Measurements from ENCODE around the gene CRNN.

The CRNN gene

DNA sequence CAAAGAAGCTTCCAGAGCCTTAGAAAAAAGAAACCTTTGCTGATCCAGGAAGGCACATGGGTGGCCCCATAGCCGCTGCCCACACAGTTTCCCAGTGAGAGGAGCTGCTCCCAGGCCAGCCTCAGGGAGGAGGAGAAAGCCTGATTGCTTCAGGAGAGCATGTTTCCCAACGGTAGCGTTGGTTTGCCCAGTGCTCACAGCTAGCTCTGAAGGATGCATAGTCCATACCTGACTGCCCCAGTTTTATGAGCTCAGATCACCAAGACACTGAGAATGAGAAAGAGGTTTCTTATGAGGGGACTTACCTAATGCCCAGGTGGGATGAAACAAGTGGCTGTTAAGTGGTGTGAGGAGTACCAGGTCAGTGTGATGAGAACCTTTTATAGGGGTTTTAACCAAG lies at the start of gene CRNN:
CRNN (minus strand) TSS at position 355 of the 400 bp plus-strand sequence. CDS start 2,030 bp downstream, outside the sequence.
- DNase-seq (ENCODE audit: low read depth) = no peak

DNA sequence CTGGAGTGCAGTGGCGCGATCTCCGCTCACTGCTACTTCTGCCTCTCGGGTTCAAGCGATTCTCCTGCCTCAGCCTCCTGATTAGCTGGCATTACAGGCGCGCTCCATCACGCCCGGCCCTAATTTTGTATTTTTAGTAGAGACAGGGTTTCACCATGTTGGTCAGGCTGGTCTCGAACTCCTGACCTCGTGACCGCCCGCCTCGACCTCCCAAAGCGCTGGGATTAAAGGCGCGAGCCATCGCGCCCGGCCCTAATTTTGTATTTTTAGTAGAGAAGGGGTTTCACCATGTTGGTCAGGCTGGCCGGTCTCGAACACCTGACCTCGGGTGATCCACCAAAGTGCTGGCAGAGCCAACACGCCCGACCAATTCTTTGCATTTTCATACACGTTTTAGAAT lies 48.6 kb upstream of the CRNN start:
- no peak for DNase-seq (ENCODE audit: low read depth)

DNA sequence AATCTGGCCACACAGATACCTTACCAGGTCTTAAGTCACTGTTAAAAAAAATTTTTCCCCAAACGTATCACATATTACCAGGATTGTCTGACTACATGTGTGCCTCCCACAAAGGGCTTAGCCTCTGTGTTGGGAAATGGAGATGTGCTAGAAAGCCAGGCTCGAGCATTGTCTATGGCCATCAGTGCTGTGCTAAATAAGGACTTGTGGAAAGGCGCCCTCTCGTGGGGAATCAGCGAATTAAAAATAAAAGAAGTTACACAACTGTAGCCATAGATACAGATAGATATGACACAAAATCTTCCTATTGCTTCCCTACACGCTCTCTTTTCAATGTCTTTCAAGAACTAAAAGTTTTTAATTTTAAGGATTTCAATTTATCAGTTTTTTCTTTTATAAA lies 47.5 kb upstream of the CRNN start:
- DNase-seq (ENCODE audit: low read depth) = peak; percentile 14

DNA sequence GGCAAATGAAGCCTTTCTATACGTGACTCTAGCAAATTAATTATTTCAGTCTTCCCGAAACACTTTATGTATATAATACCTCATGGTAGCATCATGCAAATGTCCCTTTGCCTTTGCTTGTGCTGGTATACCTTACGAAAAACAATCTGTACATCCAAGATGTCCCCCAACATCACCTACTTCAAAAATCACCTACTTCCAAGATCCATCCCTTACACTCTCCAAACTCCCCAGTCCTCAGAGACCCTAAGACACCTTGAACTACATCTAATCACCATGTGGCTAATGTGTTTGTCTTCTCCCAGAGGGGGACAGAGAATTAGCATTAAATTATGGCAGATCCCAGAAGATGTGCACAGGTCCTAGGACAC lies 46.5 kb upstream of the CRNN start:
- no peak for DNase-seq (ENCODE audit: low read depth)

DNA sequence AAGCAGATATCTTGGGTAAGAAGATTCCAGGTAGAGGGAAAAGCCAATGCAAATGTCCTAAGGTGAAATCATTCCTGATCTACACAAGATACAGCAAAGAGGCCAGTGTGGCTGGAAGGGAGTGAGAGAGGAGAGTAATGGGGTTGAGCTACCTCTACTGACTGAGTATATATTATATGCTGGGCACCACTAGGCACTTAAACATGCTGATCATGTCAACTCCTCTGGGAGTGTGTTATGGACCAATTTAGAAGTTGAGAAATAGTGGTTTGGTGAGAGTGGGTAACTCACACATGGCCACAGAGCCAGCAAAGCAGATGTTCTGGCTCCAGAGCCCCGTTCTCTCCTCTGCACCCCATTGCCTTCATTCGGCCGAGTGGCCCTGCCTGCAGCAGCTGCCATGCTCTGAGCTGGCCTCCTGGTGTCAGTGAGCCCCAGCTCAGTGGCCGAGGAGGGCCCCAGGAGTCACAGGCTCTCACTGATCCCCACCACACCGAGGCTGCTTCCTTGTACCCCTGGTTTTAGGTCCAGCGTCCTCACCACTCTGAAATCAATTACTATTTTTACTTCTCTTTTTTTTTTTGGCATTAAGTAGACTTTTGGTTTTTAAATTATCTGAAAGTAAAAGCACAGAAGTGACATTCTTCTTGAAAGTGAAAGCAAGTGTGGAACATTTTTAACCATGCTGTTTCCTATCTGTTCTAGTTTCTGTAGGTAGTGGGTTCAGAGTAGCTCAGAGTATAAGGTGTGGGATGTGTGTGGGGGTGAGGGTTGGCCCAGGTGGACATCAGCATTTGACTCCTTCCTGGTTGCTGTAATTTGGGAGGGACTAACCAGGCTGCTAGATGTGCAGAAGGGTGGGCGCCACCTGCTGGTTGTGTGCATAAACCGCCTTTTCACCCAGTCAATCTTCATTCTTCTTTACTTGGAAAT lies 45.8 kb upstream of the CRNN start:
- peak; percentile 46 for DNase-seq (ENCODE audit: low read depth)

DNA sequence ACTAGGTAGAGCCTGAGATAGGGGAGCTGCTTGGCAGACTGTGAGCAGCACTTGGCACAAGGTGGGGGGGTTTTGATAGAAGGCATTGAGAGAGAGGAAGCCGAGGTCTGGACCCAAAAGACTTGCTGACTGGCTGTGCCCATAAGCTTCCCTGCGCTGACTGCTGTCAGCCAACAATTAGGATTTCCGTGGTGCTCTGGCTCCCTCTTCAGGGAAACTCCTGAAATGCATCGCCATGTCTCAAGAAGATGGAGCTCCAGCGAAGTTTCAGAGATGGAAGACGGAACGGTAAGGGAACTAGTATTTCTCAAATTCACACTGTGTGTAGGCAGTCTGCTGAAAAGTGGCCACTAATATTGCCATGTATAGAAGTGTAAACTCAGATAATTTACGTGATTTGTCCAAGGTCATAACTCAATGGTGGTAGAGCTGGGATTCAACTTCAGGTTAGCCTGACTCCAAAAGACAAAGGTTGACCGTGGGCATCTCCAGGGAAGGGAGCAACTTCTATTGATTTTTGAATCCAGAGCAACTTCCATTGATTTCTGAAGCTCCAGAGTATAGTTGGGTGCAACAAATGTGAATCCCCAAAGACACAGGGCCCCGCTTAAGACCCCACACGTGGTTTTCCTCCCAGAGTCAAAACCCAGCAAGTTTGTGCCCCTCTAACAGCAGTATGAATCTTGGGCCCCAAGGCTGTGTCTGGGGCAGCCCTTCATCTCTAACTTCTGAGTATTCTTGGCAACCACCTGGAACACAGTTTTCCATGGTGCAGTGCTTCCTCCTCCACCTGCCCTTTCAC lies 44.5 kb upstream of the CRNN start:
- peak; percentile 47 for DNase-seq (ENCODE audit: low read depth)

DNA sequence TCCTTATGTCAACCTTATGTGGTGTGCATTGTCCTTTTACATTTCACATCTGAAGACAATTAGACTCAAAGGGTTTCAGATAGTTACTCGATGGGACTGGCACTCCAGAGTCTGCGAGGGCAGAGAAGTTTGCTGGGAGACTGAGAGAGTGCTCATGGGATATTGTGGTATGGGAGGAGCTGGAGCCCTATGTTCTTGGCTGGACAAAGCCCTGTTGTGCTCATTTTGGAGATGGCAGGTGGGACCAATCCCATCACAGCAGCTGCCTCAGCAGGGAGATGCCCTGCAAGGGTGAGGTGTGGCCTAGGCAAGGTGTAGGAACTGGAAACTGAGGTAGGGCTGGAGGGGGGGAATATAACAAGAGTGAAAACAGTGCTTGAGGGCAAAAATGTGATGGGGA lies 43.5 kb upstream of the CRNN start:
- DNase-seq (ENCODE audit: low read depth) = no peak

DNA sequence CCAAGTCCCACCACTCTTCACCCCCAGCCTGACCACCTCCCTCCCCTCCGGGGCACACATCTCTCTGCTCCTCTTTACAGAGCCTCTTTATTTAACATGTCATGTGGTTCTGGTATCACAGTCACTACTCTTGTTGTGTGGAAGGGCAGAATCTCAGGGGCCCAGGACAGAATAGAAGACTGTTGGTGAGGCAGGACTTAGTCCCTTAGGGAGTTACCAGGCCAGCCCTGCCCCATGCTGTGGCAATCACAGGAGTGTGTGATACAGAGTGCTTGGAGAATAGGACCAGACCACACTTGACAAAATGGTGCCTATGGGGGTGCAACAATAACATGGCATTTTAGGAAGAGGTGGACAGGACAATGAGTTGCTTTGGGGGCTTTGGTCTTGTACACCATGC lies 43.0 kb upstream of the CRNN start:
- no peak for DNase-seq (ENCODE audit: low read depth)

DNA sequence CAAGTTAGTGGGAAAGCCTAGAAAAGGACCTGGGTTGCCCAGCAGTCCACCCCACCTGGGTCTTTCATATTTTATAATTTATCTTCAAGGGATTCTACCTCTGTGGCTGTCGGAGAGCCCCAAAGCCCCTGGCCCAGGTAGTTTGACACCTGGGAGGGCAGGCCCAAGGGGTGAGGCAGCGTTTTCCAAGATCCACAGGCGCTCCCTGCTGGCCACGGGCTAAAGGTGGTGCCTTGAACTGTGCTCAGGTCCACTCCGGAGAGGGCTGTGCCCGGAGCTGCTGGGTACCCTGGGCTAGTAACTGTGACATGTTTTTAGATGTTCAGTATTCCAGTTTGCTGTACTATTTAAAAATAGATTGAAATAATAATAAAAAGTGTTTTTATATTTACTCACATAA lies 37.2 kb upstream of the CRNN start:
- no peak for DNase-seq (ENCODE audit: low read depth)

DNA sequence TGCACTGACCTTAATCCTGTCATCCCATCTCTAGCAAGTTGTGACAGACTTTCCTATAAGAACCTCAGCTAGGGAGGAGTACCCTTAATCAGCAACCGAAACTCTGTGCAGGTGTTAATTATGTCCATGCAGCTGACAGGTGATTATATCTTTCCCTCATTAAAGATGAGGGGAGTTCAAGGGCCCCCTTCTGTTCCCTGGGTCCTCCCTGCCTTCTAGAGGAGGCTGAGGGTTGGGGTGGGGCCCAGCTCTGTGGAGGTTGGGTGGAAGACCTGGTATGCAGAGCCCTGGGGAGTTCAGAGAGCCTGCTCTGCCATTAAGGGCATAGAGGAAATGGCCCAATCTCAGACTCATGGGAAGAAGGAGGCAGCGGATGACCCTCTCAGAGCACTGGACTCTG lies 35.6 kb upstream of the CRNN start:
- DNase-seq (ENCODE audit: low read depth) = no peak

DNA sequence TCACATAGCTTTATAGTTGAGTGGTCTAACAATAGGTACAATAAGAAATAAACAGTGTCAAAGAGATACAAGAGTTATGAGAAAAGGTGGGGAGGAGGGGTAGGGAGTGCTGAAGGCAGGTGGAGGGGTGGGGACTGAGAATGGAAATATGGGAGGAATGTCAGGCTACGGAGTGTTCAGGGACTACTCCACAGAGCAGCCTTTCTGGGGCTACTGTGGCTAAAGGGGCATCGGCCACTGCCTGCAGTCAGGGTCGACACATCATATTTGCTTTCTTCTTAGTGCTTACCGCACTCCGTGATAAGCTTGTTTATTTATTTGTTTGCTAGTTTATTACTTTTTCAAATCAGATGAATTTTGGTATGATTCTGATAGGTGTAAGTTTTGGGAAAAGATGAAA lies 34.4 kb upstream of the CRNN start:
- no peak for DNase-seq (ENCODE audit: low read depth)

DNA sequence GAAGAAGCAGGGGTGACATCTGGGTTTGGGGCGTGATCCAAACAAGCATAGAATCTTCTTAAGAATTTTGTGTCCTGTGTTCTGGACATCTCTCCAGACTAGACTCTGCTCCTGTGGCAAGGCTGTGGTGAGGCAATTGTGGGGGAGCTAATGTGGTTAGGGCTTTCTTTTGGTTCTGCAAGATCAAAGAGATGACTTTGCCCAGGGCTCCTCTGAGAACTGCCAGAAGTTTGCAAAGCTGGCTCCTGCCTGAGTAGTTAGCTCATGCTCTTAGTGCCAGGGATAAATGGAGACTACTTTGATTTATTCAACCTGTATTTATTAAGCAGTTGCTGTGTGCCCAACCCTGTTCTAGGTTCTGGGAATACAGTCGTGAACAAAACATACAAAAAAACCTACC lies 34.0 kb upstream of the CRNN start:
- no peak for DNase-seq (ENCODE audit: low read depth)

DNA sequence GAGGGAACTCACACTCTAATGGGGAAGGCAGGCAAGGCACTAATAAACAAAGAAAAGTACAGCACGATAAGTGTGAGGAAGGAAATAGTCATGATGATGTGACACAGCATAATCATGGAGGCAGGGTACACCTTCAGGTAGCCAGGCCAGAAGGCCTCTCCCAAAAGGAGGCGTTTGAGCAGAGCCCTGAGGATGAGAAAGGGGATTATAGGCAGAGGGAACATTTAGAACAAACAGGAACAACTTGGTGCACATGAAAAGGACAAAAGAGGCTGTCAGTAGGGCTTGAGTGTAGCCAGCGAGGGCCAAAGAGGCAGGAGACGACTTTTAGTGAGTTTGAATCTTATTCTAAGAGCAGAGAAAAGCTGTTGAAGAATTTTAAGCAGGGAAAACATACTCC lies 33.4 kb upstream of the CRNN start:
- no peak for DNase-seq (ENCODE audit: low read depth)

DNA sequence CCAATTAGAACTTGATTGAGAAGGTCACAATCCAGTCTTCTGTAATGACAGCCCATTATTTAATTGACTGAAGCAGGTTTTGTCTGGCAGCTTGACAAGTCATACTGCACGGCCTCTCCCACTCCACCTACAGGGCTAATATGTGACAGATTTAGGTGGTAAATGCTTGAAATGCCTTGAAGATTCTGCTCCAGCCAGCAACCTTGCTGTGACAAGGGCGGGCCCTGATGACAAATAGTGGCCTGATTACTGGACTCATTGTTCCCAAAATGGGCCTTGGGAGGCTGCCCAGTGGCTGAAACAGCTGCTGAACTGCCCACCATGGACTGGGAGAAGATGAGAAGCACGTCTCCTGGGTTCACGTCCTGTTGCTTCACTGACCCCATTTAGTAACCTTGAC lies 30.0 kb upstream of the CRNN start:
- no peak for DNase-seq (ENCODE audit: low read depth)

DNA sequence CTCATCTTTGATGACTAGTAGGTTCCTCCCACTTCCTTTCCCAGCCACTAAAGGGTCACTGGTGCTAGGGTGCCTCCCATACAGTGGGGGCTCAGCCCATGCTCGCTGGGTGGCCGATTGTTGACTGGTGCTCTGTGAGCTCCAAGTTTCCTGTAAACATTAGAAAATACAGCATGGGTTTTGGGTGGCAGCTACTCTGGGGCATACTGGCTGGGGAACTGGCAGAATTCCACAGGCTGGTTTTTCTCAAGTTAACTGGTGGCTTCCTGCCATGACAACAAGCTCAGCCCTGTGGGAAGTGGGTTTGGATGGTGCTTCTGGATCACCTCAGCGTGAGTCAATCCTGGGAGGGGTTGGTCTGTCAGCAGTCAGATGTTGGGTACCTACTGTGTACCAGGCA lies 28.7 kb upstream of the CRNN start:
- DNase-seq (ENCODE audit: low read depth) = no peak

DNA sequence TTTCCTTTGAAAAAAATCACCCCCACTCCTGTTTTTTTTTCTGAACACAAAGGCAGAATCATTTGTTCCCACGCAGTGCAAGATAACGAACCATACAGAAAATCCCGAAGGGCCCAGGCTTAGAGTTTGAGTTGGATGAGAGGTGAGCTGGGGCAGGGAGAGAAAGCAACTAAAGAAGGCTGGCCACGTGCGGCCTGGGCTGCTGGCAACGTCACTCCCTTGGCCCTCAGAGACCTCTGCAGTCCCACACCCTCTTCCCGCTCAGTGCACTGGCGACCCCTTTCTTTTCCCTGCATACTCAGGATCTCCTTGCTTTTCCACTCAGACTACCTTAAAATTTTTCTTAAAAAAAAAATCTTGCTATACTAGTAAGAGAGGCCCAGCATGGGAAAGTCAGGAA lies 28.2 kb upstream of the CRNN start:
- no peak for DNase-seq (ENCODE audit: low read depth)

DNA sequence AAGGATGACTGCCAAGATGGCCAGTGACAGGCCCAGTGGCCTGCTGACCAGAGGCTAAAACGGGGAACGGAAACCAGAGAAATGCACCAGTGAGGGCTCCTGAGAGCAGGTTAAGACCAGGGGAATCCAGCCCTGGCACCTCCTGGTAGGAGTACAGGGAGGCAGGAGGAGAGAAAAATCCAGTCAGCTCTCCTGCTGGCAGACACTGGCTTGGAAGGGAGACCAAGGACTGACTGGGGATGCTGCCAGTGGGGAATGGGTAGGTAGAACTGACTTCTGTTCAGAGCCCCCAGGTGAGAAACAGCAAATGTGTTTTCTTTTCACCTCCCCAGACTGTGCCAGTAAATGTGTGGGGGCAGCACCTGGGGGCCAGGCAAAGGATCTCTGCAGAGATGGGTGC lies 27.7 kb upstream of the CRNN start:
- DNase-seq (ENCODE audit: low read depth) = no peak

DNA sequence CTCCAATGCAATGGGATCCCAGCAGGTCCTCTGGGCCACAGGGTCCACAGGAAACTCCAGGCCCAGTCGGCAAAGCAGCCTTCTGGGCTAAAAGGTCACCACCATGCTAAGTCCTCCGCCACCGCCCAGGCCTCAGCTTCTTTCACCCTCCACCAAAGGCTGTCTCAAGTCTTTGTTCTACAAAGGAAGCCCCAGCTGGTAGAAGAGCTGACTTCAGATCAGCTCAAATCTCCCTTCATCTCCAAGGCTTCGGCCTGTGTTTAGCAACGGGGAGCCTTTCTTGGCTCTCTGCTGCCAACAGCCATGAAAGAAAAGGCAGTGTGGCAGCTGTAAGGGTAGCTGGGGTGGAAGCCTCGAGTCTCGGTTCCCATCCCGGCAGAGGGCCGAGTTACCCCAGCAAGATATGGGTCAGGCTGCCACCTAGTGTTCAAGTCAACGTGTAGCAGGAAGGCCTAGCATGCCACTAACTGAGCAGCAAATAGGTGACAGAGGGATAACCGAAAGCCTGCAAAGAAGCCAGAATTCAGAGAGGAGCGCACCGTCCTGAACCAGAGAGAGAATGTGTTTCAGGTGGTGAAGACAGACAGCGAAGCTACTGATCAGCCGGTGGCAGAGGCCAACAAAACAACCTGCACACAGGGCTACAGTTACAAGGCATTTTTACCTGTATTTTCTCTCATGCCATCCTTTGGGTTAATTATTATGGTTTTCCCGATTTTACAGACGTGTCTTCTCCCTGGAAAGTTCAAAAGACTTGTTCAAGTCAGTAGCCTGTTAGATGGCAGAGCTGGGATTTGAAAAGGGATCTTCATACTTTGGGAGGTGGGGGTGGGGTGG lies 26.8 kb upstream of the CRNN start:
- peak; percentile 30 for DNase-seq (ENCODE audit: low read depth)

DNA sequence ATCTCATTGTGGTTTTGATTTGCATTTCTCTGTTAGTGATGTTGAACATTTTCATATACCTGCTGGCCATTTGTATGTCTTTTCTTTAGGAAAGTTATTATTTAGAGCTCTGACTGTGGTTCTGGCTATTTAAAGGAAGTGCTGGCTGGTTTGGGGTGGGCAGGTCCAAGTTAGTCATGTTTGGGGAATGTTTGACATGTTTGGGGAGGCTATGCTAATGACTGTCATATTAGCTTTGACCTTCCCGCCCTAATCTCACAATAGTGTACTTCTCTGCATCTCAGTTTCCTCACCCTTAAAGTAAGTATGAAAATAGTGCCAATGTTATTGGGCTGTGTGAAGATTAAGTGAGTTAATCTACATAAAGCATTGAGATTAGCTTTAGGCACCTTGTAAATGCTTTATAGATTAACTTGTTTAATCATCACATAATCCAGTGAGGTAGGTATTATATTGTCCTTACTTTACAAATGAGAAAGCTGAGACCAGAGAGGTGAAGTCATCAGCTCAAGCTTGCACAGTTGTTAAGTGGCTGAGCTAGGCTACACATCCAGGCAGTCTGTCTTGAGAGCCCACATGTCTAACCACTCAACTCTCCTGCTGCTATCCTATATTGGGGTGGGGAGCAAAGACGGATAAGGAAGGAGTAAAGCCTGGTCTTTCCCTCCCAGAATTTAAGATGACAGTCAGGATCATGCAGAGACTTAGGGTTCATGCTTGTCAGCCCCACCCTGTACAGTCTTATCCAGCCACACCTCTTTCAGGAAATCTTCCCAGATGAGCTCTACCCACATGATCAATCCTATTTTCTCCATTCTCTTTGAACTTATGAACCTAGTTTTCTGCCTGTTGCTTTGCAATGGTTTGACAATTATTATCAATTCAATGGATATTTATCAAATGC lies 22.8 kb upstream of the CRNN start:
- DNase-seq (ENCODE audit: low read depth) = no peak

DNA sequence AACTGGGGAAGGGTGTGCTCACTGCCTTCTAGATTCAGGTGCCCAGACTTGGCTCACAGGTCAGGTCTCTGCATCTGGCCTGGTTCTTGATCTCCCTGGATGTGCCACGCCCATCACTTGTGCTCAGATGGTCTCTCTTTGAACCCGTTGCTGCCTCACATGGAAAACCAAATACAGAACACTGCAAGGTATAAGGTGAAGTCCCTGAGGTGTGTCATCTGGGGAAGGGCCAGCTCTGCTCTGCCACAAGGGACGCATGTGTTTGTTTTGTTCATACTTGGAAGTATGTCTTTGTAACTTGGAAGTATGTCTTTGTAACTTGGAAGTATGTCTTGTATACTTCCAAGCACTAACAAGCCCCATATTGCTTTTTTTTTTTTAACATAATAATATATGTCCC lies 13.4 kb upstream of the CRNN start:
- DNase-seq (ENCODE audit: low read depth) = no peak

DNA sequence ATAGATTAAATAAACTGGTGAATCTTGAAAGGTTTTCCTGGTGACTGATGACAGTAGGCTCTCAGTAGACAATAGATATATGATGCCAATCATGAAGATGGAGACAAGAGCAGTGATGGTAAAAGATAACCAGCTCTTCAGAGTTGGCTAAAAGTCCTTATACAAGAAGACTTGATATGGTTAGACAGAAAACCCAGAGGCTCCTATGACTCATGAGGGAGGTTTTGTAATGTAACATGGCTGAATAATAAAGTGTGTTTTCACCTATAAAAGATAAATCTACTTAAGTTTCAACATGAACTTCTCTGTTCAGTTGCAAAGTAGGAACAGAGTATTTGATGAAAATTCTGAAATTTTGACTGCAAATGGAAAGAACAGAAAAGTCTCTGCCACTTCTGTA lies 12.7 kb upstream of the CRNN start:
- no peak for DNase-seq (ENCODE audit: low read depth)

Measured in stimulated activated CD8-positive, alpha-beta memory T cell treated with anti-CD3 and anti-CD28 coated beads, Interleukin-12 subunit alpha, Interleukin-12 subunit beta, amount 100 ng/mL, for 4 hours (primary cell).